H1 (cell line): ENCODE data around the gene TNFRSF14. TPM values are rescaled to one million over a fixed set of nuclear protein-coding genes. Genes with fewer than 3 reads are reported as not detected.

Experiments
- CTCF ChIA-PET: fragments of 300-600 bp; sonication (Branson Sonifier 250); formaldehyde crosslinking; loops from one replicate; lab custom pipeline; 2021; ENCODE audit not compliant: partially characterized antibody; lab: Charles Lee
- POLR2A ChIA-PET: fragments of 300-600 bp; sonication (Branson Sonifier 250); formaldehyde crosslinking; loops from one replicate; lab custom pipeline; 2021; ENCODE audit warnings: inconsistent platforms; ENCODE audit not compliant: partially characterized antibody; lab: Charles Lee
- DNase-seq, 2 experiments: peaks; one replicate each; pipeline versions ENCODE4 v3.0.0 to v3.0.0-alpha.2; 2010 to 2022; ENCODE audit warnings: low spot score in 2 of 2, low read depth in 1 of 2, mixed read lengths in 1 of 2
- FAIRE-seq: peaks from 2 replicates; lab custom pipeline; 2011; peaks lifted over from hg19 to GRCh38; lab: Jason Lieb, UNC
- H2AFZ ChIP-seq: 2 replicates; pipeline ENCODE4 v1.8.1; 2012; ENCODE audit warnings: low read length, inconsistent platforms
- H2AK5ac ChIP-seq: 2 replicates; pipeline ENCODE4 v1.6.1; 2013; ENCODE audit warnings: low read depth, low read length
- H2BK120ac ChIP-seq: replicated peaks from 2 replicates; pipeline ENCODE3; 2013; ENCODE audit warnings: low read depth, low read length, inconsistent platforms
- H2BK12ac ChIP-seq: 2 replicates; pipeline ENCODE4 v1.6.1; 2013; ENCODE audit warnings: low read depth, low read length
- H2BK15ac ChIP-seq: 2 replicates; pipeline ENCODE4 v1.6.1; 2013; ENCODE audit warnings: low read length
- H2BK20ac ChIP-seq: 2 replicates; pipeline ENCODE4 v1.6.1; 2013; ENCODE audit warnings: low read length
- H2BK5ac ChIP-seq: 2 replicates; pipeline ENCODE4 v1.6.1; 2013; ENCODE audit warnings: low read depth, low read length
- H3K14ac ChIP-seq: 2 replicates; pipeline ENCODE4 v1.6.1; 2013; ENCODE audit warnings: inconsistent platforms; ENCODE audit not compliant: insufficient read length
- H3K18ac ChIP-seq: 2 replicates; pipeline ENCODE4 v1.6.1; 2013; ENCODE audit warnings: low read length; ENCODE audit errors: extremely low read depth
- H3K23ac ChIP-seq: 2 replicates; pipeline ENCODE4 v1.6.1; 2013; ENCODE audit warnings: inconsistent platforms; ENCODE audit not compliant: insufficient read length
- H3K23me2 ChIP-seq: 2 replicates; pipeline ENCODE4 v1.6.1; 2013; ENCODE audit warnings: low read depth, low read length
- H3K27ac ChIP-seq: 2 replicates; pipeline ENCODE4 v1.6.1; 2011; ENCODE audit warnings: low read depth, low read length, inconsistent platforms
- H3K27me3 ChIP-seq, 4 experiments: replicated peaks in 1 of 4; 1 replicate in 1 of 4; 2 replicates in 3 of 4; pipeline versions ENCODE4 v1.6.1 to v1.8.1; 2011 to 2013; ENCODE audit warnings: low read length in 3 of 4, mild to moderate bottlenecking in 3 of 4, inconsistent platforms in 2 of 4, mixed read lengths in 2 of 4, moderate library complexity in 1 of 4; ENCODE audit not compliant: control insufficient read depth in 3 of 4, insufficient read depth in 3 of 4; ENCODE audit errors: extremely low read depth in 1 of 4
- H3K36me3 ChIP-seq, 4 experiments: 2 replicates each; pipeline versions ENCODE4 v1.6.1 to v1.8.1; 2011 to 2013; ENCODE audit warnings: mild to moderate bottlenecking in 4 of 4, low read length in 3 of 4, moderate library complexity in 2 of 4, control low read depth in 1 of 4, inconsistent platforms in 1 of 4; ENCODE audit not compliant: insufficient read depth in 4 of 4, control insufficient read depth in 2 of 4
- H3K4ac ChIP-seq: replicated peaks from 2 replicates; pipeline ENCODE3; 2013; ENCODE audit warnings: low read length, low read depth, mixed read lengths, inconsistent platforms; ENCODE audit not compliant: insufficient read length
- H3K4me1 ChIP-seq, 4 experiments: replicated peaks in 1 of 4; 1 replicate in 1 of 4; 2 replicates in 3 of 4; pipeline versions ENCODE4 v1.6.1 to v1.8.1; 2011 to 2013; ENCODE audit warnings: low read length in 3 of 4, inconsistent platforms in 2 of 4, mixed read lengths in 1 of 4; ENCODE audit not compliant: insufficient read depth in 4 of 4, control insufficient read depth in 3 of 4
- H3K4me2 ChIP-seq, 2 experiments: 2 replicates each; pipeline versions ENCODE4 v1.6.1 to v1.8.1; 2011 to 2013; ENCODE audit warnings: low read depth in 2 of 2, low read length in 2 of 2, control low read depth in 1 of 2, inconsistent platforms in 1 of 2, mild to moderate bottlenecking in 1 of 2; ENCODE audit not compliant: insufficient read depth in 1 of 2
- H3K4me3 ChIP-seq, 4 experiments: fragments of 200-600, 300-600 bp in 1 of 4; sonication (generic), shearing (Covaris generic), sonication (Bioruptor Twin) in 1 of 4; 2 replicates each; pipeline versions ENCODE4 v1.5.1 to v1.8.1; 2011 to 2016; ENCODE audit warnings: low read length in 4 of 4, low read depth in 3 of 4, control low read depth in 2 of 4, inconsistent platforms in 2 of 4, mild to moderate bottlenecking in 2 of 4, mixed read lengths in 1 of 4, moderate library complexity in 1 of 4; ENCODE audit not compliant: insufficient read depth in 2 of 4; ENCODE audit errors: extremely low read depth in 1 of 4
- H3K56ac ChIP-seq: replicated peaks from 2 replicates; pipeline ENCODE3; 2013; ENCODE audit warnings: low read depth, mild to moderate bottlenecking, mixed read lengths, low read length, inconsistent platforms; ENCODE audit not compliant: insufficient read length
- H3K79me1 ChIP-seq: 2 replicates; pipeline ENCODE4 v1.6.1; 2013; ENCODE audit warnings: low read depth, low read length, control low read depth
- H3K79me2 ChIP-seq, 2 experiments: 2 replicates each; pipeline versions ENCODE4 v1.6.1 to v1.8.1; 2012 to 2013; ENCODE audit warnings: low read length in 2 of 2, mild to moderate bottlenecking in 2 of 2, inconsistent platforms in 1 of 2; ENCODE audit not compliant: insufficient read depth in 2 of 2, control insufficient read depth in 1 of 2
- H3K9ac ChIP-seq, 4 experiments: replicated peaks in 1 of 4; 1 replicate in 1 of 4; 2 replicates in 3 of 4; pipeline versions ENCODE4 v1.6.1 to v1.8.1; 2011 to 2013; ENCODE audit warnings: low read depth in 3 of 4, low read length in 3 of 4, control low read depth in 2 of 4, mild to moderate bottlenecking in 2 of 4, moderate library complexity in 2 of 4, inconsistent platforms in 1 of 4; ENCODE audit errors: extremely low read depth in 1 of 4
- H3K9me3 ChIP-seq, 2 experiments: 2 replicates each; pipeline versions ENCODE4 v1.6.1 to v1.8.1; 2012 to 2013; ENCODE audit warnings: mild to moderate bottlenecking in 2 of 2, moderate library complexity in 2 of 2, control low read depth in 1 of 2, inconsistent platforms in 1 of 2, low read depth in 1 of 2, low read length in 1 of 2, mixed read lengths in 1 of 2; ENCODE audit not compliant: insufficient read depth in 2 of 2
- H4K20me1 ChIP-seq, 2 experiments: replicated peaks in 1 of 2; 2 replicates each; pipeline versions ENCODE3 to v1.8.1; 2011 to 2013; ENCODE audit warnings: inconsistent platforms in 2 of 2, low read length in 2 of 2, mild to moderate bottlenecking in 1 of 2; ENCODE audit not compliant: insufficient read depth in 2 of 2, control insufficient read depth in 1 of 2
- H4K5ac ChIP-seq: 2 replicates; pipeline ENCODE4 v1.6.1; 2013; ENCODE audit warnings: low read length, low read depth, mixed read lengths, inconsistent platforms; ENCODE audit not compliant: insufficient read length
- H4K8ac ChIP-seq: 2 replicates; pipeline ENCODE4 v1.8.0; 2013; ENCODE audit warnings: mild to moderate bottlenecking, moderate library complexity, low read length, inconsistent platforms; ENCODE audit not compliant: insufficient read depth; ENCODE audit errors: extremely low read depth
- H4K91ac ChIP-seq: replicated peaks from 2 replicates; pipeline ENCODE3; 2013; ENCODE audit warnings: low read length, mixed read lengths, inconsistent platforms; ENCODE audit not compliant: insufficient read length
- BCL11A ChIP-seq, 2 experiments: IDR thresholded peaks; one replicate each; pipeline ENCODE4 v1.6.1; 2011; ENCODE audit warnings: low read depth in 2 of 2, low read length in 2 of 2, mild to moderate bottlenecking in 2 of 2
- CBX8 ChIP-seq: fragments of 300-800, 300-1000 bp; sonication (generic); IDR thresholded peaks from 2 replicates; pipeline ENCODE4 v1.7.1; 2016; ENCODE audit warnings: low read depth, low read length, borderline replicate concordance
- CEBPB ChIP-seq: IDR thresholded peaks from 2 replicates; pipeline ENCODE4 v1.6.1; 2012; ENCODE audit warnings: low read depth, low read length
- CTCF ChIP-seq, 3 experiments: IDR thresholded peaks; 1 replicate in 2 of 3; 2 replicates in 1 of 3; pipeline versions ENCODE4 v1.5.1 to v1.6.1; 2011; ENCODE audit warnings: low read length in 3 of 3, mild to moderate bottlenecking in 3 of 3, inconsistent platforms in 2 of 3, low read depth in 1 of 3, moderate library complexity in 1 of 3; ENCODE audit not compliant: insufficient read depth in 1 of 3; ENCODE audit errors: control extremely low read depth in 1 of 3
- HDAC6 ChIP-seq: IDR thresholded peaks from one replicate; pipeline ENCODE4 v1.7.1; 2012; ENCODE audit warnings: low read depth, mild to moderate bottlenecking, inconsistent platforms, low read length, moderate library complexity
- KDM4A ChIP-seq: IDR thresholded peaks from one replicate; pipeline ENCODE4 v1.7.1; 2012; ENCODE audit warnings: low read depth, mild to moderate bottlenecking, moderate library complexity, low read length, inconsistent platforms; ENCODE audit not compliant: severe bottlenecking
- RAD21 ChIP-seq, 2 experiments: IDR thresholded peaks in 1 of 2; conservative IDR thresholded peaks in 1 of 2; 2 replicates each; pipeline ENCODE4 v1.6.1; 2011; ENCODE audit warnings: low read depth in 2 of 2, low read length in 2 of 2, improper control_type of control experiment in 1 of 2, inconsistent platforms in 1 of 2, mild to moderate bottlenecking in 1 of 2, moderate library complexity in 1 of 2
- RNF2 ChIP-seq: fragments of 200-900, 300-1000 bp; sonication (generic); IDR thresholded peaks from 2 replicates; pipeline ENCODE4 v1.7.1; 2016; ENCODE audit warnings: borderline replicate concordance, low read depth, mild to moderate bottlenecking, antibody characterized with exemption, low read length; ENCODE audit not compliant: poor library complexity, severe bottlenecking; ENCODE audit errors: missing control alignments
- SIX5 ChIP-seq: IDR thresholded peaks from 2 replicates; pipeline ENCODE4 v1.6.1; 2011; ENCODE audit warnings: mild to moderate bottlenecking, low read depth, low read length
- TBP ChIP-seq: IDR thresholded peaks from 2 replicates; pipeline ENCODE4 v1.6.1; 2011; ENCODE audit warnings: low read depth, low read length, improper control_type of control experiment
- YY1 ChIP-seq: IDR thresholded peaks from 2 replicates; pipeline ENCODE4 v1.6.1; 2011; ENCODE audit warnings: low read depth, mild to moderate bottlenecking, low read length
- WGBS, 2 experiments: shearing (Covaris generic) in 1 of 2; methylation state at CpG; one replicate each; pipeline versions ENCODE4 v1.1.6 to v1.1.7; 2013 to 2015; ENCODE audit warnings: low lambda C conversion rate in 2 of 2, mixed read lengths in 2 of 2, inconsistent platforms in 1 of 2, low coverage in 1 of 2, missing lambda C conversion rate in 1 of 2; ENCODE audit not compliant: insufficient replicate concordance in 2 of 2, insufficient coverage in 1 of 2, insufficient read length in 1 of 2; ENCODE audit errors: extremely low coverage in 1 of 2, missing lambda C conversion rate in 1 of 2; 5-methylcytosine and 5-hydroxymethylcytosine counted together
- polyA plus RNA-seq, 7 experiments: library from polyadenylated mRNA; depleted of rRNA in 3 of 7; stranded (reverse) in 5 of 7; unstranded in 2 of 7; fragments of >200 nt in 5 of 7; fragments of 200-250 nt in 2 of 7; gene quantifications; 1 replicate in 5 of 7; 2 replicates in 1 of 7; 4 replicates in 1 of 7; pipeline versions ENCODE4 v1.2.1 to v1.2.3, GENCODE V29; 2011 to 2013; ENCODE audit warnings: missing spikeins in 2 of 7, mixed read lengths in 2 of 7
- total RNA-seq: library from RNA; stranded (reverse); fragmentation: NEBNext Ultra II Directional; extraction: Animal tissue kit (Norgen Biotek cat#: 25700); gene quantifications from 2 replicates; pipeline ENCODE4 v1.2.1, GENCODE V29; 2021

The TNFRSF14 gene
- total and polyA plus RNA-seq, 2 of the 8 experiments (the other 6 are each of a cell fraction or from before 2014, with no cell fraction given), result 0.36 to 0.50 TPM

- Histone ChIP-seq H2AFZ (no peak overlapping the region), H2BK20ac (no peak overlapping the region), H3K27me3 (peaks cover 17 to 84% (median 64%) of the 10 kb centered on the region in 4 experiments), H3K23ac (no peak overlapping the region), H3K18ac (no peak overlapping the region), H3K36me3 (no peaks in the 10 kb centered on the region), H4K8ac (no peak overlapping the region), H2BK120ac (no peak overlapping the region), H3K4me3 (no peak overlapping the region), H3K27ac (no peak overlapping the region), H2BK15ac (no peak overlapping the region), H3K79me2 (no peaks in the 10 kb centered on the region), H3K4ac (no peak overlapping the region), H4K5ac (no peak overlapping the region), H2BK5ac (no peak overlapping the region), H3K23me2 (peaks cover 4% of the 10 kb centered on the region; the same call in 1 of the 2 replicates), H3K4me1 (peaks cover 0 to 24% (median 15%) of the 10 kb centered on the region in 4 experiments; a peak in 6 of 7 replicates), H3K79me1 (no peaks in the 10 kb centered on the region), H4K91ac (no peak overlapping the region), H2AK5ac (no peak overlapping the region), H2BK12ac (no peak overlapping the region), H3K14ac (no peak overlapping the region), H3K9me3 (no peaks in the 10 kb centered on the region), H3K56ac (no peak overlapping the region), H3K9ac (no peak overlapping the region), H3K4me2 (no peak overlapping the region), H4K20me1 (peaks cover 0 to 10% of the 10 kb centered on the region in 2 experiments)
- POLR2A ChIA-PET, result interaction anchor here (1.2 kb wide), 1 partner anchor 23 kb away, joined by 5 read pairs; no protein-coding TSS in a partner anchor
- FAIRE-seq (no peak), DNase-seq (no peak)
- CTCF ChIA-PET, result interaction anchor here (1.3 to 3.7 kb wide), 5 partner anchors 11 to 56 kb away, joined by 3 to 16 read pairs (median 5); no protein-coding TSS in a partner anchor
- WGBS, 2 experiments, result 79% methylated on average over 11 of the region's 11 CpGs; no CpG with 5 or more reads in 1 of the 2 experiments
- TF ChIP-seq HDAC6, result no peak
- TF ChIP-seq KDM4A, result no peak
- TF ChIP-seq CTCF (IDR thresholded peaks at IDR 0.05; ENCODE audit: control extremely low read depth in 1 of 3, insufficient read depth in 1 of 3, low read depth in 1 of 3, low read length in 3 of 3), result no peak
- TF ChIP-seq TBP, result no peak
- no peak for TF ChIP-seq RAD21 (IDR thresholded peaks at IDR 0.05 in 1 of 2, conservative IDR thresholded peaks at IDR 0.05 in 1 of 2; ENCODE audit: low read depth in 2 of 2, low read length in 2 of 2)
- no peak for TF ChIP-seq CEBPB
- TF ChIP-seq SIX5, result no peak
- no peak for TF ChIP-seq YY1
- TF ChIP-seq BCL11A (IDR thresholded peaks at IDR 0.05; ENCODE audit: low read depth in 2 of 2, low read length in 2 of 2), result no peak
- no peak for TF ChIP-seq CBX8
- TF ChIP-seq RNF2, result no peak
Observed at GRCh38 chr1:2533365-2533764, 22.8 kb upstream of the TNFRSF14 start.
